A549 (cell line): ENCODE data around the gene CDK19. TPM values are rescaled to one million over a fixed set of nuclear protein-coding genes. Genes with fewer than 3 reads are reported as not detected.
"Not testable (repeated sequence)": the region's sequence is repeated elsewhere in the genome, so short reads cannot be mapped to it uniquely, and the experiment has no call there.

Experiments
- ATAC-seq, 2 experiments: fragments of 200-7000 bp in 1 of 2; fragments of >200 bp in 1 of 2; cut with Nextera tagmentation in 1 of 2; cut with Tn5 transposase in 1 of 2; 3 replicates each; pipeline versions ENCODE4 v1.8.0 to v1.9.1; 2018 to 2020; ENCODE audit warnings: mild to moderate bottlenecking in 1 of 2, moderate library complexity in 1 of 2
- CTCF ChIA-PET: fragments of 300-600 bp; sonication (Branson Sonifier 250); formaldehyde crosslinking; extraction: SDS; loops from one replicate; lab custom pipeline; 2021; ENCODE audit warnings: antibody characterized with exemption, inconsistent platforms; lab: Yijun Ruan, JAX
- POLR2A ChIA-PET: fragments of 350-600 bp; formaldehyde crosslinking; extraction: SDS; loops from one replicate; lab custom pipeline; 2021; ENCODE audit warnings: antibody characterized with exemption, inconsistent platforms; lab: Yijun Ruan, JAX
- DNase-seq, 2 experiments: peaks; one replicate each; pipeline versions ENCODE4 v3.0.0 to v3.0.0-alpha.2; 2011 to 2016; ENCODE audit warnings: low read depth in 1 of 2, low spot score in 1 of 2
- FAIRE-seq: peaks from 2 replicates; lab custom pipeline; 2011; peaks lifted over from hg19 to GRCh38; lab: Jason Lieb, UNC
- H3K27ac ChIP-seq, 2 experiments: fragments of >200 bp; sonication (Bioruptor Twin); formaldehyde crosslinking; 3 replicates each; pipeline ENCODE4 v1.5.1; 2016 to 2017
- H3K4me1 ChIP-seq: fragments of >200 bp; sonication (Bioruptor Twin); formaldehyde crosslinking; 3 replicates; pipeline ENCODE4 v1.6.1; 2016
- H3K4me2 ChIP-seq: fragments of >200 bp; sonication (Bioruptor Twin); formaldehyde crosslinking; 3 replicates; pipeline ENCODE4 v1.6.1; 2016
- H3K4me3 ChIP-seq: fragments of >200 bp; sonication (Bioruptor Twin); formaldehyde crosslinking; 3 replicates; pipeline ENCODE4 v1.5.1; 2016
- H3K9me3 ChIP-seq: fragments of >200 bp; sonication (Bioruptor Twin); formaldehyde crosslinking; 3 replicates; pipeline ENCODE4 v1.6.1; 2016
- BCL3 ChIP-seq: fragments of >200 bp; sonication (Bioruptor Twin); formaldehyde crosslinking; IDR thresholded peaks from 3 replicates; pipeline ENCODE4 v1.6.1; 2016
- BHLHE40 ChIP-seq: IDR thresholded peaks from 2 replicates; pipeline ENCODE4 v1.6.1; 2012; ENCODE audit warnings: low read depth, low read length, inconsistent platforms
- CBX8 ChIP-seq: fragments of 200-600 bp; sonication (generic); IDR thresholded peaks from 2 replicates; pipeline ENCODE4 v1.6.1; 2016
- CHD4 ChIP-seq: fragments of 200-600 bp; sonication (generic); IDR thresholded peaks from 2 replicates; pipeline ENCODE4 v1.6.1; 2016; ENCODE audit warnings: antibody characterized with exemption, mild to moderate bottlenecking, borderline replicate concordance
- EHF ChIP-seq: fragments of 250-450 bp; sonication (Bioruptor Pico); IDR thresholded peaks from 2 replicates; pipeline ENCODE4 v1.5.0; 2020; ENCODE audit warnings: mild to moderate bottlenecking
- ESRRA ChIP-seq: fragments of 150-350 bp; IDR thresholded peaks from 2 replicates; pipeline ENCODE4 v1.6.1; 2014; ENCODE audit warnings: mild to moderate bottlenecking, low read length, borderline replicate concordance
- FOSL2 ChIP-seq, 2 experiments: fragments of 450-650 bp in 1 of 2; fragments of >200 bp in 1 of 2; sonication (Bioruptor Twin) in 1 of 2; formaldehyde crosslinking; IDR thresholded peaks; 2 replicates each; pipeline versions ENCODE4 v1.5.0 to v1.6.1; 2016 to 2020; ENCODE audit warnings: mild to moderate bottlenecking in 1 of 2, moderate library complexity in 1 of 2
- HDAC2 ChIP-seq: fragments of 200-600 bp; sonication (generic); IDR thresholded peaks from 2 replicates; pipeline ENCODE4 v1.6.1; 2016
- HES2 ChIP-seq: fragments of >200 bp; sonication (Bioruptor Twin); formaldehyde crosslinking; IDR thresholded peaks from 2 replicates; pipeline ENCODE4 v1.6.1; 2016
- HMGXB4 ChIP-seq: fragments of 250-450 bp; sonication (Bioruptor Pico); IDR thresholded peaks from 2 replicates; pipeline ENCODE4 v1.5.0; 2021; ENCODE audit warnings: mild to moderate bottlenecking, moderate library complexity, borderline replicate concordance
- HOXB13 ChIP-seq: fragments of 250-450 bp; sonication (Bioruptor Pico); IDR thresholded peaks from 2 replicates; pipeline ENCODE4 v1.5.0; 2020; ENCODE audit warnings: low read depth, mild to moderate bottlenecking, moderate library complexity
- JUNB ChIP-seq: fragments of >200 bp; sonication (Bioruptor Twin); formaldehyde crosslinking; IDR thresholded peaks from 2 replicates; pipeline ENCODE4 v1.6.1; 2016
- KDM1A ChIP-seq: fragments of 200-600 bp; sonication (generic); IDR thresholded peaks from 2 replicates; pipeline ENCODE4 v1.6.1; 2016; ENCODE audit warnings: low read depth, mild to moderate bottlenecking
- KDM5A ChIP-seq: fragments of 200-600 bp; sonication (generic); IDR thresholded peaks from 2 replicates; pipeline ENCODE4 v1.6.1; 2016; ENCODE audit warnings: antibody characterized with exemption, mild to moderate bottlenecking
- NFE2L2 ChIP-seq: fragments of 150-350 bp; conservative IDR thresholded peaks from 2 replicates; pipeline ENCODE4 v1.6.1; 2014; ENCODE audit warnings: low read length
- NR3C1 ChIP-seq: fragments of >200 bp; sonication (Bioruptor Twin); formaldehyde crosslinking; IDR thresholded peaks from 3 replicates; pipeline ENCODE4 v1.6.1; 2017
- PBX3 ChIP-seq: IDR thresholded peaks from 2 replicates; pipeline ENCODE4 v1.6.1; 2012
- POLR2AphosphoS2 ChIP-seq: conservative IDR thresholded peaks from 2 replicates; pipeline ENCODE4 v1.6.1; 2012; ENCODE audit warnings: low read length, improper control_type of control experiment, inconsistent platforms
- RARB ChIP-seq: fragments of 250-450 bp; sonication (Bioruptor Pico); IDR thresholded peaks from 2 replicates; pipeline ENCODE4 v1.8.0; 2021; ENCODE audit warnings: mild to moderate bottlenecking, moderate library complexity
- RCOR1 ChIP-seq: fragments of 150-350 bp; IDR thresholded peaks from 2 replicates; pipeline ENCODE4 v1.6.1; 2014; ENCODE audit warnings: antibody characterized with exemption, low read length, low read depth
- RNF2 ChIP-seq: fragments of 200-600 bp; sonication (generic); IDR thresholded peaks from 2 replicates; pipeline ENCODE4 v1.6.1; 2016; ENCODE audit warnings: low read depth, mild to moderate bottlenecking, antibody characterized with exemption, moderate library complexity, borderline replicate concordance
- SMC3 ChIP-seq: fragments of >200 bp; sonication (Bioruptor Twin); formaldehyde crosslinking; IDR thresholded peaks from 3 replicates; pipeline ENCODE4 v1.6.1; 2018; ENCODE audit warnings: inconsistent platforms
- TFCP2L1 ChIP-seq: fragments of 250-450 bp; sonication (Bioruptor Pico); IDR thresholded peaks from 2 replicates; pipeline ENCODE4 v1.5.0; 2021; ENCODE audit warnings: mild to moderate bottlenecking
- TP53 ChIP-seq: fragments of 250-450 bp; sonication (Bioruptor Pico); IDR thresholded peaks from 2 replicates; pipeline ENCODE4 v1.5.0; 2021; ENCODE audit warnings: mild to moderate bottlenecking, moderate library complexity
- ZNF302 ChIP-seq: fragments of 250-450 bp; sonication (Bioruptor Pico); IDR thresholded peaks from 2 replicates; pipeline ENCODE4 v1.9.0; 2021; ENCODE audit warnings: inconsistent platforms, mild to moderate bottlenecking, moderate library complexity
- whole genome bisulfite sequencing: methylation state at CpG from one replicate; pipeline ENCODE4 v1.1.6; 2017; ENCODE audit errors: missing lambda C conversion rate; 5-methylcytosine and 5-hydroxymethylcytosine counted together
- polyA plus RNA-seq, 4 experiments: library from polyadenylated mRNA; depleted of rRNA in 3 of 4; stranded (reverse); fragments of >200 nt; fragmentation: RNase III in 1 of 4; extraction: RNeasy Plus Mini Kit Qiagen cat#74134 plus additional on column Dnase treatment in 1 of 4; gene quantifications; 2 replicates in 3 of 4; 3 replicates in 1 of 4; pipeline ENCODE4 v1.2.3, GENCODE V29; 2011 to 2017

The CDK19 gene
- polyA plus RNA-seq, 2 of the 4 experiments (the other 2 are of a cell fraction): 7.1 to 18.6 TPM

- Histone ChIP-seq H3K4me1 (0 out of 3 replicates have a peak, but pooled peaks cover 8% of the 10 kb centered on the region), H3K4me2 (no peak overlapping the region), H3K9me3 (no peaks in the 10 kb centered on the region), H3K27ac (no peak overlapping the region), H3K4me3 (no peak overlapping the region)
- ATAC-seq: no peak
- WGBS: 76% methylated on average over 4 of the region's 4 CpGs
- ChIA-PET POLR2A (interaction anchor here (0.6 kb wide), 1 partner anchor 16 kb away, joined by 3 read pairs; no protein-coding TSS in a partner anchor), CTCF (interaction anchor here (1.3 kb wide), 1 partner anchor 15 kb away, joined by 3 read pairs; no protein-coding TSS in a partner anchor)
- no peak for DNase-seq
- no peak for FAIRE-seq
- TF ChIP-seq SMC3 (no peak), HMGXB4 (no peak), HDAC2 (no peak), NFE2L2 (no peak), KDM1A (no peak), NR3C1 (no peak), CHD4 (no peak)
Measured at GRCh38 chr6:110757926-110758325, 57.3 kb downstream of the CDK19 start.

GRCh38 chr6:110756817-110757216 is 58.5 kb downstream of the CDK19 start:
- TF ChIP-seq POLR2AphosphoS2: no peak
- TF ChIP-seq, all 56 proteins: peak for 0
- ATAC-seq (no peak), FAIRE-seq (no peak), DNase-seq (no peak)
- Histone ChIP-seq H3K27ac (no peak overlapping the region), H3K9me3 (no peaks in the 10 kb centered on the region), H3K4me2 (no peak overlapping the region), H3K4me3 (no peak overlapping the region), H3K4me1 (0 out of 3 replicates have a peak, but pooled peaks cover 8% of the 10 kb centered on the region)
- ChIA-PET CTCF (interaction anchor here (1.3 kb wide), 1 partner anchor 13 kb away, joined by 3 read pairs; no protein-coding TSS in a partner anchor), POLR2A (interaction anchor here (0.6 kb wide), 1 partner anchor 102 kb away, joined by 3 read pairs; no protein-coding TSS in a partner anchor)
- 41% methylated on average over 2 of the region's 2 CpGs for WGBS

GRCh38 chr6:110755411-110755834 is 59.8 kb downstream of the CDK19 start:
- TF ChIP-seq HES2 (no peak), CBX8 (no peak), RARB (no peak), EHF (CRISPR knock-in tag) (no peak), FOSL2 (IDR thresholded peaks at IDR 0.05) (no peak), FOSL2 (CRISPR knock-in tag; IDR thresholded peaks at IDR 0.05) (no peak), ESRRA (no peak), PBX3 (no peak), HOXB13 (no peak), TP53 (CRISPR knock-in tag) (no peak), RCOR1 (no peak), RNF2 (no peak), POLR2AphosphoS2 (no peak), BHLHE40 (no peak), KDM5A (no peak), ZNF302 (no peak), TFCP2L1 (CRISPR knock-in tag) (no peak), JUNB (no peak), BCL3 (no peak)
- TF ChIP-seq, all 56 proteins: peak for 0
- Histone ChIP-seq H3K4me1 (peaks cover 10% of the 10 kb centered on the region; the same call in 1 of the 3 replicates), H3K9me3 (no peaks in the 10 kb centered on the region), H3K27ac (no peak overlapping the region), H3K4me2 (no peak overlapping the region; the same call in 2 of the 3 replicates), H3K4me3 (no peak overlapping the region)
- DNase-seq (no peak), FAIRE-seq (no peak), ATAC-seq (no peak)
- WGBS: 51% methylated on average over 3 of the region's 3 CpGs
- ChIA-PET POLR2A (no interaction called here), CTCF (no interaction called here)

- 77% methylated on average over 9 of the region's 9 CpGs for WGBS
- not testable (repeated sequence) for ATAC-seq
- CTCF ChIA-PET: interaction anchor here (0.6 kb wide), 1 partner anchor 1409 kb away, joined by 3 read pairs; no protein-coding TSS in a partner anchor
Measured at GRCh38 chr6:110753936-110754668, 61.2 kb downstream of the CDK19 start.

More at GRCh38 chr6:110753936-110754668, 61.2 kb downstream of the CDK19 start:
- H3K4me2 ChIP-seq, H3K4me3 ChIP-seq, POLR2A ChIA-PET, H3K27ac ChIP-seq, H3K9me3 ChIP-seq, DNase-seq, FAIRE-seq: not testable (repeated sequence)
- H3K4me1 ChIP-seq: peaks cover 18% of the 10 kb centered on the region; the same call in 2 of the 3 replicates
